Measurements from ENCODE around the gene LCE2A.
"Not testable (repeated sequence)": the region's sequence is repeated elsewhere in the genome, so short reads cannot be mapped to it uniquely, and the experiment has no call there.

LCE2A gene, protein sequence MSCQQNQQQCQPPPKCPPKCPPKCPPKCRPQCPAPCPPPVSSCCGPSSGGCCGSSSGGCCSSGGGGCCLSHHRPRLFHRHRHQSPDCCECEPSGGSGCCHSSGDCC

DNA sequence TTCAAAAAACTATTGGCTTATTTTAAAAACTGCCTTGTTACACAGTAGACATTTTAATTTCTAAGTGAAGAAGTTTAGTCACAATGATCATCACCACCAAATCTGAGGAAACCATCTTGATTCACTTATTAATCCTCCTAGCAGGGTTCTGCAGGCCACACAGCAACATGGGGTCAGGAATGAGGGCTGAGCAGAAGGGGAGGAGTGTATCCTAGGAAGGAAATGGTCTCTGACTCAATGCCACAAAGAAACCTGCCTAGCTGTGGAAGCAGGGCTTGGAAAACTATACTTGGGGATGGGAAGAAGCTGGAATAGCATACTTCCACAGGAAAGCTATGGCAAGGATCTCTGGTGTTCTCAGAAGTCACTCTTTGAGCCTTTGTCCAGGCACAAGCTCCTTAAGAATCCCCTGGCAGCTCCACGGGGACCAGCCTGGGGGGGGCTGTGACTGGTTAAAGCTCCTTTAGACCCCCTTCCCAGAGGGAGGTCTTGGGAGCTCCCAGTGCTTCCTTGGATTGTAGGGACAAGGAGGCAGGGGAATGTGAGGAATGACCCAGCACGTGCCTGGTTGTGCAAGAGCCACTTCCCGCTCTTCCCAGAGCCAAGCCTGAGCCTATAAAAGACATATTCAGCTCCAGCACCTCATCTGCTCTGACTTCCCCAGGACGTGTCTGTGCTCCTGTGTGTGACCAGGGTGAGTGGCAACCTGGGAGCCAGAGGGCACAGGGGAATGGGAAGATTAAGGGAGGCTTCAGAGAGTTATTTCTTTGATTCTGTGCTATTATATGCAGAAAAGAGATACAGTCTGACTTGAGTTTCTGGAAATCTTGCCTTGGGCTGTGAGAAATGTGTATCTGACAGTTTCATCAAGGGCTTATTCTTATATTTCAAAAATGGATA lies at the start of gene LCE2A:
Gene LCE2A (plus strand): TSS at position 645 of the 900 bp plus-strand sequence. CDS start 557 bp downstream, outside the sequence.
- in situ Hi-C loops (cut with MboI; ENCODE audit: low sequenced_read_pairs): no loop called here

DNA sequence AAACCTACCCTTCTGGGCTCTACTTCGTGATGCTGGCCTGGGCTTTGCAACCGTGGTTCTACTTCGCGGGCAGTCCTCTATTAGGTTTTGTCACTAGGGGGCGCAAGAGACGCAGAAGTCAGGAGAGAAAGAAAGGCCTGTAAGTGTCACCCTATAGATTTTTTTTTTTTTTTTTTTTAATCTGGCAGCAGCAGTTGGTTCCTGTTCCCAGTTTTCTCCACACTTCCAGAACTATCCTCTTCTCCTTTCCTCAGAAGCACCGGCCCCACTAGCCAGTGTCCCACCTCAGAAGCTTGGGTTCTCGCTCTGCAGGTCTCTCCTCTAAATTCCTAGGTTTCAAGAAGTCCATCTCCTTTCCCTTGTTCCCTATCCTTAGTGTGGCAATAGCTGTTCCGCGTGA lies 44.0 kb upstream of the LCE2A start:
- in situ Hi-C loops (cut with MboI; ENCODE audit: low sequenced_read_pairs): no loop called here

DNA sequence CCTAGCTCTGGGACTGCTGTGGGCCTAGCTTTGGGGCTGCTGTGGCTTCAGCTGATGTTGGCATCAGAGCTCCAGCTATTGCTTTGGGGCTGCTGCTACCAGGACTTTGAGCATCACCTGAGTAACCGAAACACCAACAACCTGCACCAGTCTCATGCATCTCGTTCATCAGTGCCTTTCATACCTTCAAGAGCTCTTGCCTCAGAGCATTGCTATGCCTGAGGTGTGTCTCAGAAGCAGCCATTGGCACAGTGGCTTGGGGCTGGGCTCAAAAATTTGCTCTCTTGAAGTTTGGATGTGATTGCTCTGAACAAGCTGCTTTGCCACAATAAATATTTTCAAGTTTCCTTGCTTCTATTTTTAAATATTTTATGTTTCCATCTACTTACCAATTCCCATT lies 41.7 kb upstream of the LCE2A start:
- in situ Hi-C loops (cut with MboI; ENCODE audit: low sequenced_read_pairs): no loop called here

DNA sequence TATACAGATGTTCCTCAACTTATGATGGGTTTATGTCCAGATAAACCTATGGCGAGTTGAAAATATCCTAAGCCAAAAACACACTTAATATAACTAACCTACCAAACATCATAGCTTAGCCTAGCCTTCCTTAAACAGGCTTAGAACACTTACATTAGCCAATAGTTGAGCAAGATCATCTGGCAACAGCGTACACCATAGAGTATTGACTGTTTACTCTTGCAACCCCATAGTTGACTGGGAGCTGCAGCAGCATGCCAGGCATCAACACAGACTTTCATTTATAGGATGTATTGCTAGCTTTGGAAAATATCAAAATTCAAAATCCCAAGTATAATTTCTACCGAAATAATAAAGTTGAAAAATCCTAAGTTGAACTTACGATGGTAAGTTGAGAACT lies 40.5 kb upstream of the LCE2A start:
- in situ Hi-C loops (cut with MboI; ENCODE audit: low sequenced_read_pairs): no loop called here

DNA sequence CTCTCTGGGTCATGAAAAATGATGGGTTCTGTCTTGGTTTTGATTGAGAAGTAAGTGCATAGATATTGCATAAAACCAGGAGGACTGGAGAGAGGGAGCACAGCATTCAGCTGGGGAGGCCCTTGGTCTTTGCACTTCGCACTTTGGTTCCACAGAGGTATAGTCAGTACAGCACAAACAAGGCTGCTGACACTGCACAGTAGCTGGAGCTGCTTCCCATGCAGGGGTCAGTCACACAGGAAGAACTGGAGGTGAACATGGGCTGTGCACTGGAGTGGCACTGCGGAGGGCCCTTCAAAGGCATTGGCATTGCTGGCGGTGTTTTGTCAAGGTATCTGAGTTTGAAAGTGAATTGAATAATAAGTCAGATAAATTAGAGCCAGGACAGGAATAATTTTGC lies 39.5 kb upstream of the LCE2A start:
- in situ Hi-C loops (cut with MboI; ENCODE audit: low sequenced_read_pairs): no loop called here

DNA sequence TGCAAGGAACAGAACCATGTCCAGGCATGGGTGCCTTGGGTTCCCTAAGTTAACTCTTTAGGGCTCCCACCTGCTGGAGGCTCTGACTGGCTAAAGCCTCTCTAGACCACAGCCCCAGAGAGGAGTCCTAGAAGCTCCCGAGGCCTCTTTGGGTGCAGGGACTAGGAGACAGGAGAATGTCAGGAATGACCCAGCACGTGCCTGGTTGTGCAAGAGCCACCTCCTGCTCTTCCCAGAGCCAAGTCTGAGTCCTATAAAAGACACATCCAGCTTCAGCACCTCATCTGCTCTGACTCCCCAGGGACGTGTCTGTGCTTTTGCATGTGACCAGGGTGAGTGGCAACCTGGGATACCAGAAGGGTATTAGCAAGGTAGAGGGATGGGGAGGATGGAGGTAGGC lies 35.0 kb upstream of the LCE2A start, which contains the start of gene LCE2D:
Gene LCE2D (plus strand): TSS at position 283 of the 400 bp plus-strand sequence. CDS start 726 bp downstream, outside the sequence.
- in situ Hi-C loops (cut with MboI; ENCODE audit: low sequenced_read_pairs): no loop called here

DNA sequence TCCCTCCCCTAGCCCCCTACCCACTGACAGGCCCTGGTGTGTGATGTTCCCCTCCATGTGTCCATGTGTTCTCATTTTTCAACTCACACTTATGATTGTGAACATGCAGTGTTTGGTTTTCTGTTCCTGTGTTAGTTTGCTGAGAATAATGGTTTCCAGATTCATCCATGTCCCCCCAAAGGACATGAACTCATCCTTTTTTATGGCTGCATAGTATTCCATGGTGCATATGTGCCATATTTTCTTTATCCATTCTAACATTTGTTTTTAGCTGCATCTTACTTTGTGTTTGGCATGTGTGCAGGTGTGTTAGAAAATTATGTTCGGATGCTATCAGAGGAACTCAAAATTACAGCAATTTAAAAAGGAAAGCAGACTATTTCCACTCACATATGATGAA lies 32.0 kb upstream of the LCE2A start:
- in situ Hi-C loops (cut with MboI; ENCODE audit: low sequenced_read_pairs): not testable (repeated sequence)

DNA sequence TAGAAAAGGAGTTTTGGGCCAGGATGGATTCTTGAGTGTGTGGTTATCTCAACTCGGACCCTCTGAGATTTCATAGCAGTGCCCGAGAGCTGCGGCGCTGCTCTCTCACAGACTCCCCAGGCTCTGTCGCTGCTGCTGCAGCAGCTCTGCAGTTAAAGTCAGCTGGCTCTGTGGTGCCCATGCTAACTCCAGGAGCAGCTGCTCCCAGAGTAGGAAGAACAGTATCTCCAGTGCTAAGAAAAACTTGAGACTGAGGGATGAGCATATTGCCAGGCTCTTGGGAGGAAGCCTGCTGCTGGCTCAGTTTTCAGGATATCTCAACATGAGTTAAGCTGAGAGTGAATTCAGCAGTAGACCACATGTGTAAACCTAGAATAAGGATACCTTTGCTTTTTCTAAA lies 30.5 kb upstream of the LCE2A start:
- in situ Hi-C loops (cut with MboI; ENCODE audit: low sequenced_read_pairs): no loop called here

DNA sequence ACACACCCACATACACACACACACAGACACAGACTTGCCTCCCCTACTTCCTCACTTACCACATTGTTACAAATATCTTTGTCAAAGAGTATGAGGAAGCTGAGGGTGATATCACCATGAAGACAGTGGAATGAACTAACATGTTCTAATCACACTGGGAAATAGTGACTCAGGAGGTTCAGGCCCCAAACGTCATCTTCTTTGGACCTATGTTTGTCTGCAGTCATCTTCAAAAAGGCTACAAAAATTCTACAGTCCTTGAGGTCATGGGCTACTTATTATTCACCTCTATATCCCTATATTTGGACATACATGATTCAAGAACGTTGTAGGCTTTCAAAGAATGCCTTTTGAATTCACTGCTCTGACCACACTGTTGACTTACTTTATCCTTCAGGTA lies 25.1 kb upstream of the LCE2A start:
- in situ Hi-C loops (cut with MboI; ENCODE audit: low sequenced_read_pairs): no loop called here

DNA sequence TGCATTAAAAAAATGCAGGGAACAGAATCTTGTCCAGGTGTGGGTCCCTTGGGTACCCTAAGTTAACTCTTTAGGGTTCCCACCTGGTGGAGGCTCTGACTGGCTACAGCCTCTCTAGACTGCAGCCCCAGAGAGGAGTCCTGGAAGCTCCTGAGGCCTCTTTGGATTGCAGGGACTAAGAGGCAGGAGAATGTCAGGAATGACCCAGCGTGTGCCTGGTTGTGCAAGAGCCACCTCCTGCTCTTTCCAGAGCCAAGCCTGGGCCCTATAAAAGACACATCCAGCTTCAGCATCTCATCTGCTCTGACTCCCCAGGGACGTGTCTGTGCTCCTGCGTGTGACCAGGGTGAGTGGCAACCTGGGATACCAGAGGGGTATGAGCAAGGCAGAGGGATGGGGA lies 23.2 kb upstream of the LCE2A start, which contains the start of gene LCE2C:
Gene LCE2C (plus strand): TSS at position 297 of the 400 bp plus-strand sequence. CDS start 737 bp downstream, outside the sequence.
- in situ Hi-C loops (cut with MboI; ENCODE audit: low sequenced_read_pairs): not testable (repeated sequence)

DNA sequence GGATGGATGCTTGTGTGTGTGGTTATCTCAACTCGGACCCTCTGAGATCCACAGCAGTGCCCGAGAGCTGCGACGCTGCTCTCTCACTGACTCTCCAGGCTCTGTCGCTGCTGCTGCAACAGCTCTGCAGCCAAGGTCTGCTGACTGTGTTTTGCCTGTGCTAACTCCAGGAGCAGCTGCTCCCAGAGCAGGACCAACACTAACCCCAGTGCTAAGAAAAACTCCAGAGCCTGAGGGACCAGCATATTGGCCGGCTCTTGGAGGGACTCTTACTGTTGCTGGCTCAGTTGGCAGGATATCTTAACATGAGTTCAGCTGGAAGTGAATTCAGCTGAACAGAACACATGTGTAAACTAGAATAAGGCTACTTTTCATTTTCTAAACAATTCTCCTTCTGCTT lies 18.7 kb upstream of the LCE2A start:
- in situ Hi-C loops (cut with MboI; ENCODE audit: low sequenced_read_pairs): no loop called here

DNA sequence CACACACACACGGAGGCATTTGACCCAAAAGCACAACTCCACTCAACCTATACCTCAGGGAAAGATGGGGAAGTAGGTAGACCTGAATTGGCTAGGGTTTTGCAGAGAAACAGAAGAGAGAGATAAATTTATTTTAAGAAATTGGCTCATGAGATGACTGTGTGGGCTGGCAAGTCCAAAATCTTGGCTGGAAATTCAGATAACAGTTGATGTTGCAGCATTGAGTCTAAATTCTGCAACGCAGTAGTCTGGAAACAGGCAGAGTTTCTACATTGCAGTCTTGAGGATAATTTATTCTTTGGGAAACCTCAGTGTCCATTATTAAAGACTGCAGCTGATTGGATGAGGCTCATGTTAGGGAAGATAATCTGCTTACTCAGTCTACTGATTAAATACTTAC lies 16.5 kb upstream of the LCE2A start:
- in situ Hi-C loops (cut with MboI; ENCODE audit: low sequenced_read_pairs): no loop called here

DNA sequence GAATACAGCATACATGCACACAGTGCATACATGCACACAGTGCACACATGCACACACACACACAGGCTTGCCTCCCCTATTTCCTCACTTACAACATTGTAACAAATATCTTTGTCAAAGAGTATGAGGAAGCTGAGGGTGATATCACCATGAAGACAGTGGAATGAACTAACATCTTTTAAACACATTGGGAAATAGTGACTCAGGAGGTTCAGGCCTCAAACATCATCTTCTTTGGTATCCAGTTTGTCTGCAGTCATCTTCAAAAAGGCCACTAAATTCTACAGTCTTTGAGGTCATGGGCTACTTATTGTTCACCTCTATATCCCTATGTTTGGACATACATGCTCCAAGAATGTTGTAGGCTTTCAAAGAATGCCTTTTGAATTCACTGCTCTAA lies 14.3 kb upstream of the LCE2A start:
- in situ Hi-C loops (cut with MboI; ENCODE audit: low sequenced_read_pairs): no loop called here

DNA sequence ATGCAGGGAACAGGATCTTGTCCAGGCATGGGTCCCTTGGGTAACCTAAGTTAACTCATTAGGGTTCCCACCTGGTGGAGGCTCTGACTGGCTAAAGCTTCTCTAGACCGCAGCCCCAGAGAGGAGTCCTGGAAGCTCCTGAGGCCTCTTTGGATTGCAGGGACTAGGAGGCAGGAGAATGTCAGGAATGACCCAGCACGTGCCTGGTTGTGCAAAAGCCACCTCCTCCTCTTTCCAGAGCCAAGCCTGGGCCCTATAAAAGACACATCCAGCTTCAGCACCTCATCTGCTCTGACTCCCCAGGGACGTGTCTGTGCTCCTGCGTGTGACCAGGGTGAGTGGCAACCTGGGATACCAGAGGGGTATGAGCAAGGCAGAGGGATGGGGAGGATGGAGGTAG lies 12.3 kb upstream of the LCE2A start, which contains the start of gene LCE2B:
Gene LCE2B (plus strand): TSS at position 301 of the 400 bp plus-strand sequence. CDS start 721 bp downstream, outside the sequence.
- in situ Hi-C loops (cut with MboI; ENCODE audit: low sequenced_read_pairs): not testable (repeated sequence)

DNA sequence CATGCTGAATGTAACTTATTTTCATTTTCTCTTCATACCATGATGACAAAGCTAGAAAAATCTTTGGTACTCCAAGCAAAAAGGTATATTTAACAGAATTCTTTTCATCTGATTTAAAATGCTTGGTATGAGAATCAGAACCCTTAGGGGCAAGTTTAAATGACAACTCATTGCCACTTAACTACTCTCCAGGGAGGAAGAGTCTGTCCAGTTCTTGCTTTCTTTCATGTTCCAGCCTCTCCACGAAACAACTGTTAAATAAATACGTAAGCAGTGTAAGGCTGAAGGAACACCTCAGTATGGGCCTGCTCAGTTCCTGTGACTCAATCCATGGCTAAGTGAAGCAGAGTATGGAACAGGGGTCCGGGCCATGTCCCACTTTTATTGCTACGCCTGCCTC lies 1.6 kb downstream of the LCE2A start:
- in situ Hi-C loops (cut with MboI; ENCODE audit: low sequenced_read_pairs): no loop called here

DNA sequence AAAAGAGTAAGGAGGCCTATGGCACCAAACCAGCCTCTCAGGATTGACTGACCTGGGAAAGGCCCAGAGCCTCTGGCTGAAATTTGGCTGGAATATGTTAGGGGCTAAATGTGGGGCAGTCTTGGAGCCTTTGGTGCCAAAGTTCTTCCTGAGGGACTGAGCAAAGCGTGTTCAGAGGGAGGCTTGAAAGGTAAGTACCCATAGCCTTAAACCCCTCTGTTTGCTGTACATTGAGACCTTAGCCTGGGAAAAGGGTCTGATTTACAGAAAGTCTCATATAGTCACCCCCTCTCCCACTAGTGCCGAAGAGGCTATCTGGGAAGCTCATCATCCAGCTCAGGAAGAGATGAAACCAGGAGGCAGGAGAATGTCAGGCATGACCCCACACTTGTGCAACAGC lies 9.7 kb downstream of the LCE2A start, which contains the start of gene LCE4A:
Gene LCE4A (plus strand): TSS at position 301 of the 400 bp plus-strand sequence. CDS start 916 bp downstream, outside the sequence.
- in situ Hi-C loops (cut with MboI; ENCODE audit: low sequenced_read_pairs): no loop called here

DNA sequence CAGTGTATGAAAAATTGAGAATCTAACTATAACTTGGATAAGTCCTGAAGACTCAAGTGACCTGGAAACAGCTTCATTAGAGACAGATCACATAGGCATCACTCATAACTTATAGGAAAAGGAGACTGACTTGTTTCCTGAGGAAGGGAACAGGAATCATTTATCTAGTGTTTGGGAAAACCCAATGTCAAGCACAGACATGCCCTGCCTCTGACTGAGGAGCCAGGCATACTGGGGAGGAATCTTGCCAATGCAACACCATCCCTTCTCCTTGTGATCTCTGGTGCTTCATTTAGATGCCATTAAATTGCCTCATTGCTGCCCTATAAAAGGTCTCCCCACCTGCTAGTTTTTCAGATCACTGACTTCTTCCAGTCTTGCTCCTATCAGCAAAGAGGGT lies 20.1 kb downstream of the LCE2A start:
- in situ Hi-C loops (cut with MboI; ENCODE audit: low sequenced_read_pairs): no loop called here

DNA sequence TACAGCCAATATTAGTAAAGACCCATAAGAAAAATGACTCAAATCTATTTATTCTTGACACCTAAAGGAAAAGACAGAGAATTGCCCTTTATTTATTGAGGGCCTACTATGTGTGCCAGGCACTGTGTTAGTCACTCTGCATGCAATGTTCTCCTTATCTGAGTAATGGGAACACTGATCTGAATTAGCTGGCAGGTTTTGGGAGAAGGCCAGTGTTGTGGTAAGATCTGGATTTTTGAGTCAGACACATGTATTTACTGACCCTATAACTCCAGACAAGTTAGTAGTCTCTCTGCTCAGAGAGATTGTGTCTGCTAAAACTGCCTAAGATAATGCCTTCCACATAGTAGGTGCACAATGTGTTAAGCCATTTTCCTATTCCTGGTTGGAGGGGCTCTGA lies 27.1 kb downstream of the LCE2A start:
- in situ Hi-C loops (cut with MboI; ENCODE audit: low sequenced_read_pairs): no loop called here

DNA sequence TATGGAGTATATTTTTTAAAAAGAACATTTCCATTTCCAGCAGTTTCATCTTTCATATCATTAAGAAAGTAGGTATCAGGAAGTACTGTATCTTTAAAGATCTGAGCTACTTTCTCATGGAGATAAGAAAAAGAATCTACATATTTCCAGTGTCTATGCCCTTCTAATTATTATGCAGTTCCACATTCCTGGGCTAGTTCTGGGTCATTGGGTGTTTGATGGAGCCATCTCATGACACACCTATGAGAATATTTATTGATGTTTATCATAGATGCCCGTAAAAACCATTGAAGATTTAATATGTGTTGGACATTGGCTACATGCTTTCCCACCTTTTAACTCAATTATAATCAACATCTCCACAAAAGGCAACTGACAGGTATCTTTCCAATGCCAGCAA lies 30.8 kb downstream of the LCE2A start:
- in situ Hi-C loops (cut with MboI; ENCODE audit: low sequenced_read_pairs): no loop called here

DNA sequence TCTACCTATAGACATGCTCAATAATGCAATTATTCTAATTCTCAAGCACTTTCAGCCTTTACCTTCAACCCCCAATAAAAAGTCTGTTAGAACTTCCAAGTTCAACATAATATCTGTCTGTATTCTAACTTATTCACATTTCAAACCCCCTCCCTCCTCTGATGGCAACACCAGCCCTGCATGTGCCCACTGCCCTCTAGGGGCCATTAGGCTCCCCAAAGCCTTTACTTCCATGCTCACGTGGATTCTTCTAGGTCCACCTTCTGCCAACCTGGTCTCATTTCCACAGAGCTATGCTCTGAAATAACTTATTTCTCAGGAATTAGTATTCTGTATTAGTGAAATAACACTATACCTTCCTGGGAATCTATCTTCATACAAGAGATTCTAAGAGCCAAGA lies 37.5 kb downstream of the LCE2A start:
- in situ Hi-C loops (cut with MboI; ENCODE audit: low sequenced_read_pairs): no loop called here

DNA sequence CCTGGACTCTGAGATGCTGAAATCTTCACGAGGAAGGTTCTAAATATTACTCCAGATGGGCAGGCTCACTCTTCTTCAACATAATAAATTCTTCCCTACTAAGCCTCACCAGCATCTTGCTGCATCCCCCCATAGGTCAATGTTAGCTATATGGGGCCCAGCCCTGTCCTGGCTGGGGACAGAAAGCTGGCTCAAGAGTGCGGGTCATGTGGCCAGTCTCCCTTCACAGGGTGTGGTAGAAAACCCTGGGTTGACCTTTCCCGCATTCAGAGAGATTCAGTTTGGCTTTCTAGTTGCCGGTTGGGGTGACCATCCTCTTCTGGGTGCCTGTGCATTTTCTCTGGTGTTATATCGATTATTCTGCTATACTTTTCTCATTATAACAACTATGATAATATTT lies 39.9 kb downstream of the LCE2A start:
- in situ Hi-C loops (cut with MboI; ENCODE audit: low sequenced_read_pairs): no loop called here

DNA sequence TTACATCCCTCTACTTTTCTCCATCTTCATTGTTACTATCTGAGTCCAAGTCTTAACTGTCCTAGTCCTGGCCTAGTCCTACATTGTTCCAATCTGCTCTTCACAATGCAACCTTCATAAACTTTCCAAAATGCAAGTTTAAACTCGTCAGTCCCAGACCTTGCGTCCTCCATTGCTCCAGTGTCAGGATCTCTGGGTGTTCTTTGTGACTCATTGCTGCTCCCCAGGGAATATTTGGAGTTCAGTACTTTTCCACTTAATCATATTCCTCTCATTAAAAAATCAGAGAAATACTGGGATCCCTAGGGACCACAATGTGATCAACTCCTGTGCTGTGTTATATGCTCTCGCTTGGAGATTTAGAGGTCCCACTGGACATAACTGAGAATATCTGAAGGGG lies 41.7 kb downstream of the LCE2A start:
- in situ Hi-C loops (cut with MboI; ENCODE audit: low sequenced_read_pairs): no loop called here

All from HL-60/S4 (cell line).